GM12878 (cell line): ENCODE measurements around the gene PPP1R36. TPM values are rescaled to one million over a fixed set of nuclear protein-coding genes. Genes with fewer than 3 reads are reported as not detected.

Source experiments
- ATAC-seq: fragments of 200-7000 bp; cut with Tn5 transposase; 3 replicates; pipeline ENCODE4 v1.9.1; 2020; ENCODE audit warnings: mild to moderate bottlenecking, moderate library complexity
- BruUV-seq: library from RNA; stranded (reverse); fragments of 400-500 nt; replicated peaks from 2 replicates; lab custom pipeline; 2021; lab: Mats Ljungman, UMichigan
- CTCF ChIA-PET: fragments of 300-600 bp; sonication (Branson Sonifier 250); formaldehyde crosslinking; extraction: SDS; loops from one replicate; lab custom pipeline; 2021; ENCODE audit warnings: inconsistent platforms; lab: Yijun Ruan, JAX
- POLR2A ChIA-PET: fragments of 350-600 bp; formaldehyde crosslinking; extraction: SDS; loops from one replicate; lab custom pipeline; 2021; ENCODE audit warnings: inconsistent platforms; lab: Charles Lee
- RAD21 ChIA-PET: fragments of 300-600 bp; sonication (Branson Sonifier 250); formaldehyde crosslinking; loops from one replicate; lab custom pipeline; 2023; ENCODE audit warnings: antibody characterized with exemption; ENCODE audit not compliant: unreplicated experiment; lab: Charles Lee
- SMC1A ChIA-PET: fragments of 300-600 bp; sonication (Branson Sonifier 250); formaldehyde crosslinking; loops from one replicate; lab custom pipeline; 2023; ENCODE audit not compliant: unreplicated experiment, uncharacterized antibody; lab: Charles Lee
- DNase-seq: peaks from one replicate; pipeline ENCODE4 v3.0.0-alpha.2; 2011; ENCODE audit warnings: low read depth, low spot score
- FAIRE-seq: peaks from 3 replicates; lab custom pipeline; 2011; peaks lifted over from hg19 to GRCh38; lab: Jason Lieb, UNC
- H2AFZ ChIP-seq: 2 replicates; pipeline ENCODE4 v1.6.0; 2011; ENCODE audit warnings: low read depth, low read length, control low read depth; ENCODE audit not compliant: control insufficient read depth
- H3K27ac ChIP-seq: 2 replicates; pipeline ENCODE4 v1.5.1; 2011; ENCODE audit warnings: control low read depth; ENCODE audit not compliant: control insufficient read depth, insufficient read depth
- H3K27me3 ChIP-seq, 2 experiments: replicated peaks in 1 of 2; 2 replicates each; pipeline versions ENCODE4 v1.6.0 to v1.6.1; 2011; ENCODE audit warnings: low read length in 1 of 2; ENCODE audit not compliant: control insufficient read depth in 2 of 2, insufficient read depth in 2 of 2
- H3K36me3 ChIP-seq, 2 experiments: 2 replicates each; pipeline ENCODE4 v1.5.1; 2011; ENCODE audit warnings: low read length in 1 of 2; ENCODE audit not compliant: control insufficient read depth in 2 of 2, insufficient read depth in 2 of 2
- H3K4me1 ChIP-seq: 2 replicates; pipeline ENCODE4 v1.6.1; 2011; ENCODE audit warnings: mild to moderate bottlenecking, low read length, moderate library complexity, mixed read lengths; ENCODE audit not compliant: control insufficient read depth, insufficient read depth
- H3K4me2 ChIP-seq: 2 replicates; pipeline ENCODE4 v1.6.0; 2011; ENCODE audit warnings: control low read depth; ENCODE audit not compliant: control insufficient read depth, insufficient read depth
- H3K4me3 ChIP-seq: fragments of 200-600 bp; sonication (generic); 2 replicates; pipeline ENCODE4 v1.5.1; 2016
- H3K79me2 ChIP-seq: 2 replicates; pipeline ENCODE4 v1.6.0; 2011; ENCODE audit warnings: low read length; ENCODE audit not compliant: control insufficient read depth, insufficient read depth
- H3K9ac ChIP-seq: 2 replicates; pipeline ENCODE4 v1.8.0; 2011; ENCODE audit warnings: low read length, control low read depth, mixed read lengths; ENCODE audit not compliant: control insufficient read depth, insufficient read depth
- H3K9me3 ChIP-seq: replicated peaks from 3 replicates; pipeline ENCODE4 v1.5.1; 2011; ENCODE audit warnings: mild to moderate bottlenecking, low read length; ENCODE audit not compliant: control insufficient read depth, insufficient read depth
- H4K20me1 ChIP-seq: 2 replicates; pipeline ENCODE4 v1.6.0; 2011; ENCODE audit not compliant: control insufficient read depth, insufficient read depth
- BACH1 ChIP-seq: fragments of 450-650 bp; IDR thresholded peaks from 2 replicates; pipeline ENCODE4 v1.6.1; 2017; ENCODE audit warnings: mild to moderate bottlenecking, borderline replicate concordance
- CTCF ChIP-seq, 3 experiments: IDR thresholded peaks in 2 of 3; conservative IDR thresholded peaks in 1 of 3; 2 replicates each; pipeline ENCODE4 v1.5.1; 2011; ENCODE audit warnings: low read depth in 3 of 3, low read length in 3 of 3, mild to moderate bottlenecking in 3 of 3, control low read depth in 2 of 3, moderate library complexity in 2 of 3, inconsistent platforms in 1 of 3, mixed read lengths in 1 of 3; ENCODE audit not compliant: control insufficient read depth in 2 of 3, insufficient read depth in 1 of 3; ENCODE audit errors: extremely low read depth in 1 of 3
- HDAC6 ChIP-seq: fragments of 200-600 bp; sonication (generic); IDR thresholded peaks from one replicate; pipeline ENCODE4 v1.8.0; 2017; ENCODE audit warnings: antibody characterized with exemption; ENCODE audit not compliant: unreplicated experiment
- MEF2A ChIP-seq: IDR thresholded peaks from 2 replicates; pipeline ENCODE4 v1.6.1; 2011; ENCODE audit warnings: low read depth, mild to moderate bottlenecking, low read length, moderate library complexity; ENCODE audit not compliant: insufficient read depth
- RAD21 ChIP-seq: IDR thresholded peaks from 2 replicates; pipeline ENCODE4 v1.6.1; 2011; ENCODE audit warnings: mild to moderate bottlenecking, low read depth, low read length, moderate library complexity; ENCODE audit not compliant: insufficient read depth
- RUNX3 ChIP-seq: IDR thresholded peaks from 2 replicates; pipeline ENCODE4 v1.6.1; 2012; ENCODE audit warnings: low read length, inconsistent platforms
- SP1 ChIP-seq: IDR thresholded peaks from one replicate; pipeline ENCODE4 v1.6.1; 2011; ENCODE audit warnings: low read depth, low read length
- TBL1XR1 ChIP-seq: IDR thresholded peaks from 2 replicates; pipeline ENCODE4 v1.6.1; 2012; ENCODE audit warnings: low read depth, low read length, improper control_type of control experiment
- WGBS: methylation state at CpG from one replicate; pipeline ENCODE4 v1.1.6; 2016; ENCODE audit warnings: low lambda C conversion rate; ENCODE audit not compliant: insufficient replicate concordance, insufficient coverage; ENCODE audit errors: missing lambda C conversion rate; 5-methylcytosine and 5-hydroxymethylcytosine counted together
- in situ Hi-C: fragments of 300-500 bp; cut with MboI; formaldehyde crosslinking; loops from 9 replicates; pipeline ENCODE4 v1.14.3; 2018; ENCODE audit warnings: mixed read lengths
- intact Hi-C: fragments of 100-400 bp; cut with micrococcal nuclease; formaldehyde crosslinking; loops from one replicate; pipeline ENCODE4 v1.14.2; 2022; ENCODE audit not compliant: unreplicated experiment
- polyA plus RNA-seq, 11 experiments: library from polyadenylated mRNA; depleted of rRNA in 4 of 11; unstranded in 6 of 11; stranded (reverse) in 5 of 11; fragments of >200 nt; fragmentation: Nextera tagmentation in 4 of 11; fragmentation: Illumina TruSeq in 1 of 11; extraction: Ambion mirVana in 4 of 11; extraction: Trizol in 1 of 11; gene quantifications; 1 replicate in 1 of 11; 2 replicates in 10 of 11; pipeline versions ENCODE4 v1.2.1 to v1.2.3, GENCODE V29; 2011 to 2016; ENCODE audit warnings: inconsistent platforms in 2 of 11, missing spikeins in 2 of 11, low read depth in 1 of 11
- total RNA-seq, 4 experiments: library from RNA; depleted of rRNA in 3 of 4; stranded (reverse); fragments of >200 nt in 3 of 4; fragmentation: Illumina TruSeq in 1 of 4; extraction: Trizol in 1 of 4; gene quantifications; 2 replicates each; pipeline versions ENCODE4 v1.2.1 to v1.2.3, GENCODE V29; 2013 to 2021

Gene PPP1R36
- total and polyA plus RNA-seq, 10 of the 15 experiments (the other 5 are each of a cell fraction or from before 2014, with no cell fraction given) = 0.12 to 0.13 TPM; not detected in 8

- RAD21 ChIA-PET = interaction anchor here (0.8 to 2.9 kb wide), 12 partner anchors 8 to 159 kb away, joined by 3 to 12 read pairs (median 4); partner anchors contain the start of gene MTHFD1
- WGBS = 1% methylated on average over 8 of the region's 8 CpGs
- TF ChIP-seq RUNX3 = peak; percentile 19
- TF ChIP-seq BACH1 = no peak
- no peak for TF ChIP-seq HDAC6
- no peaks in the 10 kb centered on the region for H3K36me3 ChIP-seq
- no TSS peak for BruUV-seq
- intact Hi-C loops = loop anchor here (2.0 kb wide), 1 partner anchor 23 kb away; no protein-coding TSS in a partner anchor
- peak overlapping the region; percentile 97 for H3K9ac ChIP-seq
- peak overlapping the region; percentile 70 for H3K4me2 ChIP-seq
- SMC1A ChIA-PET = interaction anchor here (0.7 to 3.6 kb wide), 21 partner anchors 8 to 163 kb away, joined by 3 to 29 read pairs (median 5); partner anchors contain the start of gene AKAP5
- H3K27ac ChIP-seq = peak overlapping the region; percentile 98
- FAIRE-seq = no peak
- H3K4me3 ChIP-seq = peak overlapping the region; percentile 76
- H3K27me3 ChIP-seq = no peaks in the 10 kb centered on the region
- H2AFZ ChIP-seq = peak overlapping the region; percentile 2; the same call in 1 of the 2 replicates
- POLR2A ChIA-PET = interaction anchor here (0.6 to 3.1 kb wide), 9 partner anchors 9 to 231 kb away, joined by 3 to 19 read pairs (median 5); partner anchors contain the start of genes AKAP5 and MTHFD1
- no peak for ATAC-seq
- no peak for DNase-seq
- no peaks in the 10 kb centered on the region for H4K20me1 ChIP-seq
- H3K4me1 ChIP-seq = 0 out of 2 replicates have a peak, but pooled peaks cover 3% of the 10 kb centered on the region
- no peaks in the 10 kb centered on the region for H3K9me3 ChIP-seq
- CTCF ChIA-PET = interaction anchor here (0.5 to 3.5 kb wide), 14 partner anchors 9 to 480 kb away, joined by 3 to 37 read pairs (median 4); no protein-coding TSS in a partner anchor
- peaks cover 92% of the 10 kb centered on the region for H3K79me2 ChIP-seq
- in situ Hi-C loops = no loop called here
Measured at GRCh38 chr14:64501411-64502171, 48.2 kb upstream of the PPP1R36 start.

- CTCF ChIA-PET = interaction anchor here (0.7 to 3.5 kb wide), 13 partner anchors 9 to 171 kb away, joined by 3 to 37 read pairs (median 4); no protein-coding TSS in a partner anchor
- Histone ChIP-seq H3K9ac (peak overlapping the region; percentile 97), H4K20me1 (no peaks in the 10 kb centered on the region)
- TF ChIP-seq RAD21 (peak; percentile 38; the same call in 1 of the 2 replicates), RUNX3 (peak; percentile 34; the same call in 1 of the 2 replicates), SP1 (no peak), MEF2A (0 out of 2 replicates have a peak, but pooled peaks have one; percentile 49), TBL1XR1 (no peak), CTCF (IDR thresholded peaks at IDR 0.05 in 2 of 3, conservative IDR thresholded peaks at IDR 0.05 in 1 of 3; ENCODE audit: control insufficient read depth in 2 of 3, extremely low read depth in 1 of 3, insufficient read depth in 1 of 3, low read depth in 3 of 3, low read length in 3 of 3) (peak in 2 of 3 experiments; percentile 3 to 28; a peak in 1 of 6 replicates)
- TF ChIP-seq, all 136 proteins: peak for 4
- ChIA-PET POLR2A (interaction anchor here (0.5 to 3.1 kb wide), 14 partner anchors 8 to 1104 kb away, joined by 3 to 19 read pairs (median 4); partner anchors contain the start of genes AKAP5 and MTHFD1), SMC1A (interaction anchor here (0.6 to 3.6 kb wide), 17 partner anchors 9 to 164 kb away, joined by 3 to 29 read pairs (median 5); partner anchors contain the start of gene AKAP5), RAD21 (interaction anchor here (0.6 to 2.9 kb wide), 14 partner anchors 8 to 159 kb away, joined by 3 to 12 read pairs (median 5); partner anchors contain the start of gene MTHFD1)
- in situ Hi-C loops = no loop called here
- Histone ChIP-seq H3K27me3 (no peaks in the 10 kb centered on the region), H3K4me2 (peak overlapping the region; percentile 70), H2AFZ (peak overlapping the region; percentile 40; the same call in 1 of the 2 replicates), H3K27ac (peak overlapping the region; percentile 98), H3K36me3 (no peaks in the 10 kb centered on the region), H3K79me2 (peaks cover 93% of the 10 kb centered on the region), H3K4me3 (peak overlapping the region; percentile 76), H3K4me1 (peaks cover 3% of the 10 kb centered on the region; the same call in 1 of the 2 replicates), H3K9me3 (no peaks in the 10 kb centered on the region)
- intact Hi-C loops = loop anchor here (2.0 kb wide), 1 partner anchor 24 kb away; no protein-coding TSS in a partner anchor
- 0% methylated on average over 6 of the region's 6 CpGs for WGBS
- BruUV-seq = no TSS peak
- DNase-seq = no peak
- ATAC-seq = 0 out of 3 replicates have a peak, but pooled peaks have one; percentile 0
- no peak for FAIRE-seq
Measured at GRCh38 chr14:64502456-64502855, 47.3 kb upstream of the PPP1R36 start.
